K562 (cell line): ENCODE measurements around the gene POLR3A. TPM values are rescaled to one million over a fixed set of nuclear protein-coding genes. Genes with fewer than 3 reads are reported as not detected.

Experiments
- BRCA1 ChIP-seq, 2 experiments: fragments of 450-650 bp in 1 of 2; sonication (generic) in 1 of 2; formaldehyde crosslinking in 1 of 2; IDR thresholded peaks; 2 replicates each; pipeline versions ENCODE4 v1.5.0 to v1.6.1; 2017 to 2020; ENCODE audit warnings: mild to moderate bottlenecking in 1 of 2, missing genetic modification reagents in 1 of 2
- DPF2 ChIP-seq: fragments of 450-650 bp; IDR thresholded peaks from 2 replicates; pipeline ENCODE4 v1.6.1; 2016
- ETS2 ChIP-seq: IDR thresholded peaks from 2 replicates; pipeline ENCODE4 v1.6.1; 2016; ENCODE audit warnings: borderline replicate concordance, missing genetic modification characterization, mild to moderate bottlenecking, moderate library complexity, missing compliant biosample characterization; ENCODE audit not compliant: poor library complexity, severe bottlenecking
- MTF1 ChIP-seq: fragments of 250-450 bp; sonication (Bioruptor Pico); IDR thresholded peaks from 2 replicates; pipeline ENCODE4 v1.9.0; 2021; ENCODE audit warnings: moderate library complexity, mild to moderate bottlenecking, inconsistent platforms, borderline replicate concordance
- MXI1 ChIP-seq: IDR thresholded peaks from 2 replicates; pipeline ENCODE4 v1.6.1; 2011; ENCODE audit warnings: low read depth, mild to moderate bottlenecking, improper control_type of control experiment, low read length
- PTRF ChIP-seq: fragments of 450-650 bp; IDR thresholded peaks from 2 replicates; pipeline ENCODE4 v1.6.1; 2016; ENCODE audit warnings: mild to moderate bottlenecking, missing genetic modification characterization, missing compliant biosample characterization
- SIN3A ChIP-seq, 2 experiments: fragments of 150-350 bp in 1 of 2; IDR thresholded peaks; 2 replicates each; pipeline ENCODE4 v1.6.1; 2011 to 2016; ENCODE audit warnings: borderline replicate concordance in 2 of 2, low read depth in 2 of 2, low read length in 2 of 2, mild to moderate bottlenecking in 2 of 2, moderate library complexity in 2 of 2; ENCODE audit not compliant: control insufficient read depth in 1 of 2
- ZEB2 ChIP-seq: fragments of 450-650 bp; IDR thresholded peaks from 2 replicates; pipeline ENCODE4 v1.6.1; 2016
- polyA plus RNA-seq, 8 experiments: library from polyadenylated mRNA; depleted of rRNA in 4 of 8; stranded (reverse) in 5 of 8; unstranded in 3 of 8; fragments of >200 nt; fragmentation: Nextera tagmentation in 2 of 8; fragmentation: Illumina TruSeq in 1 of 8; extraction: Ambion mirVana in 2 of 8; extraction: Trizol in 1 of 8; gene quantifications; 2 replicates each; pipeline versions ENCODE4 v1.2.1 to v1.2.3, GENCODE V29; 2011 to 2014; ENCODE audit warnings: inconsistent platforms in 1 of 8, missing spikeins in 1 of 8
- total RNA-seq, 7 experiments: library from RNA; depleted of rRNA in 6 of 7; stranded (reverse); fragments of >200 nt in 6 of 7; fragmentation: Illumina TruSeq in 2 of 7; extraction: Trizol in 2 of 7; gene quantifications; 2 replicates each; pipeline versions ENCODE4 v1.2.1 to v1.2.3, GENCODE V29; 2011 to 2021; ENCODE audit warnings: low replicate concordance in 1 of 7
- TF ChIP-seq, protein P1 (sequence below): fragments of 450-650 bp; IDR thresholded peaks from 2 replicates; pipeline ENCODE4 v1.7.1; 2018; ENCODE audit warnings: mild to moderate bottlenecking, low read depth; ENCODE audit not compliant: partially characterized antibody
- TF ChIP-seq, protein P2 (sequence below), 2 experiments: IDR thresholded peaks; 2 replicates each; pipeline ENCODE4 v1.6.1; 2012; ENCODE audit warnings: improper control_type of control experiment in 2 of 2, low read depth in 2 of 2, low read length in 2 of 2, borderline replicate concordance in 1 of 2
- TF ChIP-seq, protein P3 (sequence below): fragments of 250-450 bp; sonication (Bioruptor Pico); IDR thresholded peaks from 2 replicates; pipeline ENCODE4 v1.5.0; 2021; ENCODE audit warnings: mild to moderate bottlenecking, moderate library complexity
- TF ChIP-seq, protein P4 (sequence below): IDR thresholded peaks from 2 replicates; pipeline ENCODE4 v1.6.1; 2016; ENCODE audit warnings: missing genetic modification characterization, missing compliant biosample characterization
- TF ChIP-seq, protein P5 (sequence below): fragments of 250-450 bp; sonication (Bioruptor Pico); IDR thresholded peaks from 2 replicates; pipeline ENCODE4 v1.5.1; 2021; ENCODE audit warnings: mild to moderate bottlenecking

POLR3A gene
- total and polyA plus RNA-seq, 9 of the 15 experiments (the other 6 are each of a cell fraction or from before 2014, with no cell fraction given), result 14.9 to 37.0 (median 26.7) TPM

DNA sequence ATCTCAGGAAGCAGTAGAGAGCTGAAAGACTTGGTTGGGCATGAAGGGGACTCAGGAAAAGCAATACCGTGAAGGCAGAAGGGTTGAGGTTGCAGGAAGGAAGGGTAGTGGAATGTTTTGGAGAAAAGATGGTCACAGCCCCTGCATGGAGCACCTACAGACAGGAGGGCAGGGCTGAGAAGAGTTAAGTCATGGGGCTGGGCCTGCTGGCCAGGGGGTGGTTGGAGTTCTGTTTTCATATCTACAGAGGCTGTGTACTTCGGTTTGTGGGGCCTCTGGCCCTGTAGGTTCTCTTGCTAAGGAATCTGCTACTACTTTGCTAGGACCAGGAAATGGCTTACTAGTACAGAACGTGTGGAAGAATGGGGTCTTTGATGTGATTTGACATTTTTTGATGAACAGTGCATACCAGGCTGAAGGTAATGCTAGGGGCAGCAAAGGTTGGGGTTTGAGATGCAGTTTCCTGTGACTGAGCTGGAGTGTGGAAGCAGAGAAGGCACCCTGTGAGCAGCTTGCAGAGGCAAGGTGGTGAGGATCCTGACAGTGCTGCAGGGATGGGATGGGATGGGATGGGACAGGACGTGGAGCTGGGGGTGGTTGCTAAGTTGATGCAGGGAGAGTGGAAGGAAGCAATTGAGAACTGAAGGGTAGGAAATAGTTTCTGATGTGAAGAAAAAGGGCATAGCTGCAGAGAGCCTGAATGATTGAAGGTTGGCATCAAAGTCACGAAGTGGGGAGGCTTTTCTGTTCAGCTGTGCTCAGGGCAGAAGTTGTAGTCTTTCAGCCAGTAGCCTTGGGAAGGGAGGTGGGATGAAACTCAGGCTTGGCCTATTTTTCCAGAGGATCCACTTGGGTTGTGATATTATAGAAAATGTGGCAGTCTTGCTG is 12.1 kb upstream of the POLR3A start (continued):
- TF ChIP-seq, protein P1, sequence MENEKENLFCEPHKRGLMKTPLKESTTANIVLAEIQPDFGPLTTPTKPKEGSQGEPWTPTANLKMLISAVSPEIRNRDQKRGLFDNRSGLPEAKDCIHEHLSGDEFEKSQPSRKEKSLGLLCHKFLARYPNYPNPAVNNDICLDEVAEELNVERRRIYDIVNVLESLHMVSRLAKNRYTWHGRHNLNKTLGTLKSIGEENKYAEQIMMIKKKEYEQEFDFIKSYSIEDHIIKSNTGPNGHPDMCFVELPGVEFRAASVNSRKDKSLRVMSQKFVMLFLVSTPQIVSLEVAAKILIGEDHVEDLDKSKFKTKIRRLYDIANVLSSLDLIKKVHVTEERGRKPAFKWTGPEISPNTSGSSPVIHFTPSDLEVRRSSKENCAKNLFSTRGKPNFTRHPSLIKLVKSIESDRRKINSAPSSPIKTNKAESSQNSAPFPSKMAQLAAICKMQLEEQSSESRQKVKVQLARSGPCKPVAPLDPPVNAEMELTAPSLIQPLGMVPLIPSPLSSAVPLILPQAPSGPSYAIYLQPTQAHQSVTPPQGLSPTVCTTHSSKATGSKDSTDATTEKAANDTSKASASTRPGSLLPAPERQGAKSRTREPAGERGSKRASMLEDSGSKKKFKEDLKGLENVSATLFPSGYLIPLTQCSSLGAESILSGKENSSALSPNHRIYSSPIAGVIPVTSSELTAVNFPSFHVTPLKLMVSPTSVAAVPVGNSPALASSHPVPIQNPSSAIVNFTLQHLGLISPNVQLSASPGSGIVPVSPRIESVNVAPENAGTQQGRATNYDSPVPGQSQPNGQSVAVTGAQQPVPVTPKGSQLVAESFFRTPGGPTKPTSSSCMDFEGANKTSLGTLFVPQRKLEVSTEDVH, result peak; percentile 55
- TF ChIP-seq MTF1 (CRISPR knock-in tag) (no peak), PTRF (tag) (no peak), ZEB2 (no peak), ETS2 (tag) (no peak), BRCA1 (IDR thresholded peaks at IDR 0.05) (no peak), BRCA1 (CRISPR knock-in tag; IDR thresholded peaks at IDR 0.05) (no peak), DPF2 (0 out of 2 replicates have a peak, but pooled peaks have one; percentile 12), MXI1 (no peak), SIN3A (IDR thresholded peaks at IDR 0.05; ENCODE audit: borderline replicate concordance in 2 of 2, control insufficient read depth in 1 of 2, low read depth in 2 of 2, low read length in 2 of 2) (0 out of 4 replicates have a peak, but pooled peaks of 1 of the 2 experiments have one; percentile 20)
- TF ChIP-seq, protein P2, sequence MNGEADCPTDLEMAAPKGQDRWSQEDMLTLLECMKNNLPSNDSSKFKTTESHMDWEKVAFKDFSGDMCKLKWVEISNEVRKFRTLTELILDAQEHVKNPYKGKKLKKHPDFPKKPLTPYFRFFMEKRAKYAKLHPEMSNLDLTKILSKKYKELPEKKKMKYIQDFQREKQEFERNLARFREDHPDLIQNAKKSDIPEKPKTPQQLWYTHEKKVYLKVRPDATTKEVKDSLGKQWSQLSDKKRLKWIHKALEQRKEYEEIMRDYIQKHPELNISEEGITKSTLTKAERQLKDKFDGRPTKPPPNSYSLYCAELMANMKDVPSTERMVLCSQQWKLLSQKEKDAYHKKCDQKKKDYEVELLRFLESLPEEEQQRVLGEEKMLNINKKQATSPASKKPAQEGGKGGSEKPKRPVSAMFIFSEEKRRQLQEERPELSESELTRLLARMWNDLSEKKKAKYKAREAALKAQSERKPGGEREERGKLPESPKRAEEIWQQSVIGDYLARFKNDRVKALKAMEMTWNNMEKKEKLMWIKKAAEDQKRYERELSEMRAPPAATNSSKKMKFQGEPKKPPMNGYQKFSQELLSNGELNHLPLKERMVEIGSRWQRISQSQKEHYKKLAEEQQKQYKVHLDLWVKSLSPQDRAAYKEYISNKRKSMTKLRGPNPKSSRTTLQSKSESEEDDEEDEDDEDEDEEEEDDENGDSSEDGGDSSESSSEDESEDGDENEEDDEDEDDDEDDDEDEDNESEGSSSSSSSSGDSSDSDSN (IDR thresholded peaks at IDR 0.05; ENCODE audit: borderline replicate concordance in 1 of 2, low read depth in 2 of 2, low read length in 2 of 2), result no peak
- TF ChIP-seq, protein P3, sequence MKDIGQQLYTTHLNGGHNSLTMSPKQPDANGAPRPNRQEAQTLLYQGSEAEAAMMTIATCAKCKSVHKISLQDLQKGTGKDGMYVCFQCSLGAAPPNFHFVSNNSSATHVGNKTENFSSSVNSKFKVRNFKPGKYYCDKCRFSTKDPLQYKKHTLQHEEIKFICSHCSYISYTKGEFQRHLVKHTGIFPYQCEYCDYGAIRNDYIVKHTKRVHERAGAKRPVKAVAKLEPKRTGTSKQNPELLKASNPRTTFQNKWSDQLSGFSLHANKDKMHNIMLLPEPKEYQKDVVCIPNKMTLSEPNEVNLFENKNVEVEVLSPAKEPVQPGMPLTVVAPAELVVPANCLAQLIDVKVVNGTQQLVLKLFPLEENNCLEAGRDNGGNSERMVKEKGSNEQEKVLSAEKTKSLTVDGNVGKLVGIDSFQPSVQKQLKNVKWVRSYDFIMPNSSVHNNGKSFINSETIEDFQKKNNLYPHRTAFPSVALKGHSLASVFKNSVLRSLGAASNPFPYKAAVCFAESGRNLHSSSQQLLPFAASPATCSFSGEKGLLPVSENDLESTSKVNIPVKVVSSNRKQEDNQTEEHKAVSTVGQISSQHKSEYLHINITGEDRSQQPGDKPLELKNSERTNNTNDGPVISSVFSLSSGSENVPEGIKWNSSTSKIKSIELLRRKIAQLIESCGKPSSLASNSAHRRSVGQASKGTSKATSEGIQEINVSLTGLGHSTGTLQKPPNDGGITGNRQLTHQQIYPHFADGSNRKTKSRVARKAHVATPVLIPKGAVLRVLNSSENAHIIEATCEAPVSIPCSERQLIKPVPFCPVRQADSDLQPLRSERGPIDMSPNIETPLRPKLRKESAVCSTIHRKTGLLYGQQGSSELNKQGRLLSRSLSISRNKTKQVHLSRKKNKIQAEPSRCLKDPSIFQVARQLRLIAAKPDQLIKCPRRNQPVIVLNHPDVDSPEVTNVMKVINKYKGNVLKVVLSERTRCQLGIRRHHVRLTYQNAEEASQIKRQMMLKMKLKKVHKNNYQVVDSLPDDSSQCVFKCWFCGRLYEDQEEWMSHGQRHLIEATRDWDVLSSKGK (CRISPR knock-in tag), result no peak
- TF ChIP-seq, protein P4, sequence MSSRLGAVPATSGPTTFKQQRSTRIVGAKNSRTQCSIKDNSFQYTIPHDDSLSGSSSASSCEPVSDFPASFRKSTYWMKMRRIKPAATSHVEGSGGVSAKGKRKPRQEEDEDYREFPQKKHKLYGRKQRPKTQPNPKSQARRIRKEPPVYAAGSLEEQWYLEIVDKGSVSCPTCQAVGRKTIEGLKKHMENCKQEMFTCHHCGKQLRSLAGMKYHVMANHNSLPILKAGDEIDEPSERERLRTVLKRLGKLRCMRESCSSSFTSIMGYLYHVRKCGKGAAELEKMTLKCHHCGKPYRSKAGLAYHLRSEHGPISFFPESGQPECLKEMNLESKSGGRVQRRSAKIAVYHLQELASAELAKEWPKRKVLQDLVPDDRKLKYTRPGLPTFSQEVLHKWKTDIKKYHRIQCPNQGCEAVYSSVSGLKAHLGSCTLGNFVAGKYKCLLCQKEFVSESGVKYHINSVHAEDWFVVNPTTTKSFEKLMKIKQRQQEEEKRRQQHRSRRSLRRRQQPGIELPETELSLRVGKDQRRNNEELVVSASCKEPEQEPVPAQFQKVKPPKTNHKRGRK (tag), result no peak
- TF ChIP-seq, protein P5, sequence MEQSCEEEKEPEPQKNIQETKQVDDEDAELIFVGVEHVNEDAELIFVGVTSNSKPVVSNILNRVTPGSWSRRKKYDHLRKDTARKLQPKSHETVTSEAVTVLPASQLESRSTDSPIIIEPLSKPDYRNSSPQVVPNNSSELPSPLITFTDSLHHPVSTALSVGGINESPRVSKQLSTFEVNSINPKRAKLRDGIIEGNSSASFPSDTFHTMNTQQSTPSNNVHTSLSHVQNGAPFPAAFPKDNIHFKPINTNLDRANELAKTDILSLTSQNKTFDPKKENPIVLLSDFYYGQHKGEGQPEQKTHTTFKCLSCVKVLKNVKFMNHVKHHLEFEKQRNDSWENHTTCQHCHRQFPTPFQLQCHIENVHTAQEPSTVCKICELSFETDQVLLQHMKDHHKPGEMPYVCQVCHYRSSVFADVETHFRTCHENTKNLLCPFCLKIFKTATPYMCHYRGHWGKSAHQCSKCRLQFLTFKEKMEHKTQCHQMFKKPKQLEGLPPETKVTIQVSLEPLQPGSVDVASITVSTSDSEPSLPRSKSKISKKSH (CRISPR knock-in tag), result no peak
